HepG2 (cell line): ENCODE measurements around the gene ZKSCAN3. TPM values are rescaled to one million over a fixed set of nuclear protein-coding genes. Genes with fewer than 3 reads are reported as not detected.

ENCODE experiments used
- ATAC-seq: fragments of 200-7000 bp; cut with Tn5 transposase; 3 replicates; pipeline ENCODE4 v1.9.1; 2020; ENCODE audit warnings: mild to moderate bottlenecking, moderate library complexity
- BruUV-seq: library from RNA; stranded (reverse); fragments of 400-500 nt; replicated peaks from 2 replicates; lab custom pipeline; 2021; lab: Mats Ljungman, UMichigan
- CTCF ChIA-PET: fragments of 300-600 bp; formaldehyde crosslinking; extraction: SDS; loops from one replicate; lab custom pipeline; 2021; ENCODE audit warnings: low total read pairs, inconsistent platforms, low intra/inter-chr PET ratio; lab: Yijun Ruan, JAX
- POLR2A ChIA-PET: fragments of 350-600 bp; sonication (Branson Sonifier 250); formaldehyde crosslinking; loops from one replicate; lab custom pipeline; 2020; ENCODE audit warnings: antibody characterized with exemption, inconsistent platforms; lab: Yijun Ruan, JAX
- DNase-seq: peaks from one replicate; pipeline ENCODE4 v3.0.0-alpha.2; 2015; ENCODE audit warnings: low spot score
- FAIRE-seq: peaks from 3 replicates; lab custom pipeline; 2011; peaks lifted over from hg19 to GRCh38; lab: Jason Lieb, UNC
- H2AFZ ChIP-seq: one replicate; pipeline ENCODE4 v1.6.1; 2011; ENCODE audit warnings: low read length, inconsistent platforms
- H3K27ac ChIP-seq: fragments of 300-600 bp; 3 replicates; pipeline ENCODE4 v1.8.0; 2011; ENCODE audit warnings: mixed run types, mild to moderate bottlenecking, mixed read lengths, low read length, inconsistent platforms; ENCODE audit not compliant: insufficient read depth; ENCODE audit errors: extremely low read length
- H3K27me3 ChIP-seq, 2 experiments: fragments of 200-600 bp in 1 of 2; 2 replicates in 1 of 2; 3 replicates in 1 of 2; pipeline versions ENCODE4 v1.6.0 to v1.8.0; 2011; ENCODE audit warnings: low read length in 2 of 2, mild to moderate bottlenecking in 2 of 2, moderate library complexity in 2 of 2, inconsistent platforms in 1 of 2; ENCODE audit not compliant: insufficient read depth in 2 of 2, control insufficient read depth in 1 of 2
- H3K36me3 ChIP-seq, 2 experiments: fragments of 200-600 bp in 1 of 2; replicated peaks in 1 of 2; 2 replicates in 1 of 2; 3 replicates in 1 of 2; pipeline versions ENCODE4 v1.5.1 to v1.8.0; 2011; ENCODE audit warnings: low read length in 2 of 2, inconsistent platforms in 1 of 2; ENCODE audit not compliant: insufficient read depth in 2 of 2, control insufficient read depth in 1 of 2
- H3K4me1 ChIP-seq: 2 replicates; pipeline ENCODE4 v1.5.1; 2012; ENCODE audit warnings: low read length, inconsistent platforms; ENCODE audit not compliant: insufficient read depth
- H3K4me2 ChIP-seq: 2 replicates; pipeline ENCODE4 v1.6.0; 2011; ENCODE audit warnings: low read depth, low read length, inconsistent platforms
- H3K4me3 ChIP-seq, 3 experiments: fragments of 200-600 bp in 1 of 3; sonication (generic), shearing (Covaris generic) in 1 of 3; replicated peaks in 1 of 3; 2 replicates each; pipeline ENCODE4 v1.5.1; 2011 to 2016; ENCODE audit warnings: low read length in 3 of 3, inconsistent platforms in 2 of 3, low read depth in 2 of 3, mild to moderate bottlenecking in 2 of 3, control low read depth in 1 of 3, mixed read lengths in 1 of 3; ENCODE audit not compliant: insufficient read depth in 1 of 3
- H3K79me2 ChIP-seq: one replicate; pipeline ENCODE4 v1.6.1; 2011; ENCODE audit warnings: low read length, inconsistent platforms; ENCODE audit not compliant: insufficient read depth
- H3K9ac ChIP-seq: 2 replicates; pipeline ENCODE4 v1.6.0; 2011; ENCODE audit warnings: mild to moderate bottlenecking, low read depth, low read length, inconsistent platforms; ENCODE audit not compliant: insufficient read depth
- H3K9me3 ChIP-seq: 2 replicates; pipeline ENCODE4 v1.5.1; 2012; ENCODE audit warnings: mild to moderate bottlenecking, low read length
- H4K20me1 ChIP-seq: 2 replicates; pipeline ENCODE4 v1.6.0; 2011; ENCODE audit warnings: inconsistent platforms, mild to moderate bottlenecking, low read length, moderate library complexity; ENCODE audit not compliant: insufficient read depth
- ARHGAP35 ChIP-seq: sonication (generic); formaldehyde crosslinking; IDR thresholded peaks from 2 replicates; pipeline ENCODE4 v1.9.0; 2022; ENCODE audit warnings: mild to moderate bottlenecking, inconsistent platforms, moderate library complexity, missing genetic modification reagents, borderline replicate concordance
- CCDC6 ChIP-seq: sonication (generic); formaldehyde crosslinking; IDR thresholded peaks from 2 replicates; pipeline ENCODE4 v1.8.1; 2022; ENCODE audit warnings: mild to moderate bottlenecking, missing genetic modification reagents, moderate library complexity
- GABPB1 ChIP-seq: IDR thresholded peaks from 2 replicates; pipeline ENCODE4 v1.6.1; 2016; ENCODE audit warnings: mild to moderate bottlenecking, missing genetic modification reagents, moderate library complexity, missing compliant biosample characterization
- GLI4 ChIP-seq: sonication (generic); formaldehyde crosslinking; IDR thresholded peaks from 2 replicates; pipeline ENCODE4 v1.5.1; 2020; ENCODE audit warnings: missing genetic modification reagents, mild to moderate bottlenecking, moderate library complexity, borderline replicate concordance
- HOXA5 ChIP-seq: sonication (generic); formaldehyde crosslinking; IDR thresholded peaks from 2 replicates; pipeline ENCODE4 v1.4.0; 2020; ENCODE audit warnings: missing genetic modification reagents
- HOXA9 ChIP-seq: sonication (generic); formaldehyde crosslinking; IDR thresholded peaks from 2 replicates; pipeline ENCODE4 v1.8.1; 2022; ENCODE audit warnings: missing genetic modification reagents, mild to moderate bottlenecking, moderate library complexity, borderline replicate concordance
- KDM5A ChIP-seq: fragments of 200-600 bp; sonication (generic); IDR thresholded peaks from 2 replicates; pipeline ENCODE4 v1.7.0; 2018; ENCODE audit warnings: antibody characterized with exemption, mild to moderate bottlenecking, low read length, borderline replicate concordance
- SKIL ChIP-seq: sonication (generic); formaldehyde crosslinking; IDR thresholded peaks from 2 replicates; pipeline ENCODE4 v1.8.0; 2022; ENCODE audit warnings: missing genetic modification reagents, mild to moderate bottlenecking, moderate library complexity, borderline replicate concordance
- SMAD3 ChIP-seq: sonication (generic); formaldehyde crosslinking; IDR thresholded peaks from 2 replicates; pipeline ENCODE4 v1.4.0; 2020; ENCODE audit warnings: missing genetic modification reagents
- ZNF124 ChIP-seq: sonication (generic); formaldehyde crosslinking; IDR thresholded peaks from 2 replicates; pipeline ENCODE4 v1.4.0; 2020; ENCODE audit warnings: missing genetic modification reagents
- ZNF513 ChIP-seq: sonication (generic); formaldehyde crosslinking; conservative IDR thresholded peaks from 2 replicates; pipeline ENCODE4 v1.5.0; 2020; ENCODE audit warnings: missing genetic modification reagents
- ZSCAN30 ChIP-seq: sonication (generic); formaldehyde crosslinking; IDR thresholded peaks from 2 replicates; pipeline ENCODE4 v1.5.0; 2020; ENCODE audit warnings: mild to moderate bottlenecking, missing genetic modification reagents
- WGBS: methylation state at CpG from one replicate; pipeline ENCODE4 v1.1.6; 2017; ENCODE audit warnings: low lambda C conversion rate; 5-methylcytosine and 5-hydroxymethylcytosine counted together
- in situ Hi-C: cut with HindIII; loops from 2 replicates; pipeline ENCODE4 v1.10.0; 2017; ENCODE audit warnings: low pct_unique_long_range_greater_than_20kb; ENCODE audit not compliant: extremely low pct_ligation_motif_present
- intact Hi-C: fragments of 100-400 bp; cut with micrococcal nuclease; formaldehyde crosslinking; loops from one replicate; pipeline ENCODE4 v1.10.0; 2022; ENCODE audit not compliant: unreplicated experiment
- polyA plus RNA-seq, 8 experiments: library from polyadenylated mRNA; depleted of rRNA in 3 of 8; stranded (reverse) in 7 of 8; unstranded in 1 of 8; fragments of >200 nt; fragmentation: Illumina TruSeq in 4 of 8; extraction: Trizol in 4 of 8; gene quantifications; 2 replicates each; pipeline versions ENCODE4 v1.2.1 to v1.2.3, GENCODE V29; 2011 to 2016; ENCODE audit warnings: low read depth in 4 of 8, missing spikeins in 1 of 8, mixed read lengths in 1 of 8; ENCODE audit not compliant: insufficient read depth in 1 of 8
- total RNA-seq, 5 experiments: library from RNA; depleted of rRNA; stranded (reverse); fragments of >200 nt; fragmentation: Illumina TruSeq; extraction: Trizol; gene quantifications; 2 replicates each; pipeline ENCODE4 v1.2.3, GENCODE V29; 2016; ENCODE audit warnings: low read depth in 1 of 5
- TF ChIP-seq, protein P1 (sequence below): sonication (generic); formaldehyde crosslinking; IDR thresholded peaks from 2 replicates; pipeline ENCODE4 v1.4.0; 2020; ENCODE audit warnings: mild to moderate bottlenecking, low read depth, missing genetic modification reagents
- TF ChIP-seq, protein P2 (sequence below): IDR thresholded peaks from 2 replicates; pipeline ENCODE4 v1.6.1; 2016; ENCODE audit warnings: mild to moderate bottlenecking, missing biosample characterization, missing genetic modification reagents
- TF ChIP-seq, protein P3 (sequence below): sonication (generic); formaldehyde crosslinking; IDR thresholded peaks from 2 replicates; pipeline ENCODE4 v1.4.0; 2020; ENCODE audit warnings: missing genetic modification reagents, borderline replicate concordance

Gene ZKSCAN3
- total and polyA plus RNA-seq, 2 of the 13 experiments (the other 11 are each of a cell fraction or from before 2014, with no cell fraction given): 3.3 to 7.4 TPM

DNA sequence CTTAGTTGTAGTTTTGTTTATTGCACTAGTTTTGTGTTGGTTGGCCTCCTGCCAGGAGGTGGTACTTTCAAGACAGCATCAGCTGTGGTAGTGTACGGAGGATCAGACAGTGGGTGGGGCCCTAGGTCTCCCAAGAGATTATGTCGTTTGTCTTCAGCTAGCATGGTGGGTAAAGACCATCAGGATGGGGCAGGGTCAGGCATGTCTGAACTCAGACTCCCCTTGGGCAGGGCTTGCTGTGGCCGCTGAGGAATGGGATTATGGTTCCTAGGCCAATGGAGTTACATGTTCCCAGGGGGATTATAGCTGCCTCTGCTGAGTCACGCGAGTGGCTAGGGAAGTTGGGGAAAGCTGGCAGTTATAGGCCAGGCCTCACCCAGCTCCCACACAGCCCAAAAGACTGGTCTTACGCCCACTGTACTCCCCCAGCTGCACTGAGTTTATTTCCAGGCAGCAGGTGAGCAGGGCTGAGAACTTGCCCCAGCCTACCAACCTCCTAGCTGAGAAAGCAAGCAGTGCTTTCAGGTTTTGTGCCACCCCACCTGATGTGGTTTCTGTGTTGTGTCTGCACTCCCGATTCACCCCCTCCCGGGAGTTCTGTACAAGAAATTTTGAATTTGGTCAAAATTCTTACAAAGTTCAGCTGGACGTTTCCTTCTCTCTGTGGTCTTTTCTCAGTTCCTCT lies 38.5 kb upstream of the ZKSCAN3 start:
- ATAC-seq (no peak), DNase-seq (no peak), FAIRE-seq (no peak)
- no peak overlapping the region for H3K27ac ChIP-seq
- H3K9me3 ChIP-seq: no peaks in the 10 kb centered on the region
- peaks cover 19% of the 10 kb centered on the region for H3K4me1 ChIP-seq
- no TSS peak for BruUV-seq
- intact Hi-C loops (no loop called here), in situ Hi-C loops (no loop called here)
- no peak overlapping the region for H3K4me3 ChIP-seq
- CTCF ChIA-PET: no interaction called here
- no peak overlapping the region for H3K9ac ChIP-seq
- no peak overlapping the region for H3K4me2 ChIP-seq
- H3K36me3 ChIP-seq: no peaks in the 10 kb centered on the region
- WGBS: 86% methylated on average over 8 of the region's 9 CpGs
- H3K27me3 ChIP-seq: no peaks in the 10 kb centered on the region
- H4K20me1 ChIP-seq: no peaks in the 10 kb centered on the region
- no peak overlapping the region for H2AFZ ChIP-seq
- no peaks in the 10 kb centered on the region for H3K79me2 ChIP-seq
- POLR2A ChIA-PET: interaction anchor here (2.3 kb wide), 1 partner anchor 24 kb away, joined by 7 read pairs; no protein-coding TSS in a partner anchor
- TF ChIP-seq ZNF124 (CRISPR knock-in tag) (no peak), GABPB1 (no peak), GLI4 (no peak), SKIL (CRISPR knock-in tag) (no peak), ARHGAP35 (CRISPR knock-in tag) (no peak), ZSCAN30 (CRISPR knock-in tag) (no peak), HOXA9 (no peak), SMAD3 (CRISPR knock-in tag) (no peak), CCDC6 (no peak), HOXA5 (no peak), KDM5A (no peak), ZNF513 (CRISPR knock-in tag) (no peak)
- TF ChIP-seq, protein P1, sequence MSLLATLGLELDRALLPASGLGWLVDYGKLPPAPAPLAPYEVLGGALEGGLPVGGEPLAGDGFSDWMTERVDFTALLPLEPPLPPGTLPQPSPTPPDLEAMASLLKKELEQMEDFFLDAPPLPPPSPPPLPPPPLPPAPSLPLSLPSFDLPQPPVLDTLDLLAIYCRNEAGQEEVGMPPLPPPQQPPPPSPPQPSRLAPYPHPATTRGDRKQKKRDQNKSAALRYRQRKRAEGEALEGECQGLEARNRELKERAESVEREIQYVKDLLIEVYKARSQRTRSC (CRISPR knock-in tag): no peak
- TF ChIP-seq, protein P2, sequence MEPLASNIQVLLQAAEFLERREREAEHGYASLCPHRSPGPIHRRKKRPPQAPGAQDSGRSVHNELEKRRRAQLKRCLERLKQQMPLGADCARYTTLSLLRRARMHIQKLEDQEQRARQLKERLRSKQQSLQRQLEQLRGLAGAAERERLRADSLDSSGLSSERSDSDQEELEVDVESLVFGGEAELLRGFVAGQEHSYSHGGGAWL (CRISPR knock-in tag): no peak
- TF ChIP-seq, protein P3, sequence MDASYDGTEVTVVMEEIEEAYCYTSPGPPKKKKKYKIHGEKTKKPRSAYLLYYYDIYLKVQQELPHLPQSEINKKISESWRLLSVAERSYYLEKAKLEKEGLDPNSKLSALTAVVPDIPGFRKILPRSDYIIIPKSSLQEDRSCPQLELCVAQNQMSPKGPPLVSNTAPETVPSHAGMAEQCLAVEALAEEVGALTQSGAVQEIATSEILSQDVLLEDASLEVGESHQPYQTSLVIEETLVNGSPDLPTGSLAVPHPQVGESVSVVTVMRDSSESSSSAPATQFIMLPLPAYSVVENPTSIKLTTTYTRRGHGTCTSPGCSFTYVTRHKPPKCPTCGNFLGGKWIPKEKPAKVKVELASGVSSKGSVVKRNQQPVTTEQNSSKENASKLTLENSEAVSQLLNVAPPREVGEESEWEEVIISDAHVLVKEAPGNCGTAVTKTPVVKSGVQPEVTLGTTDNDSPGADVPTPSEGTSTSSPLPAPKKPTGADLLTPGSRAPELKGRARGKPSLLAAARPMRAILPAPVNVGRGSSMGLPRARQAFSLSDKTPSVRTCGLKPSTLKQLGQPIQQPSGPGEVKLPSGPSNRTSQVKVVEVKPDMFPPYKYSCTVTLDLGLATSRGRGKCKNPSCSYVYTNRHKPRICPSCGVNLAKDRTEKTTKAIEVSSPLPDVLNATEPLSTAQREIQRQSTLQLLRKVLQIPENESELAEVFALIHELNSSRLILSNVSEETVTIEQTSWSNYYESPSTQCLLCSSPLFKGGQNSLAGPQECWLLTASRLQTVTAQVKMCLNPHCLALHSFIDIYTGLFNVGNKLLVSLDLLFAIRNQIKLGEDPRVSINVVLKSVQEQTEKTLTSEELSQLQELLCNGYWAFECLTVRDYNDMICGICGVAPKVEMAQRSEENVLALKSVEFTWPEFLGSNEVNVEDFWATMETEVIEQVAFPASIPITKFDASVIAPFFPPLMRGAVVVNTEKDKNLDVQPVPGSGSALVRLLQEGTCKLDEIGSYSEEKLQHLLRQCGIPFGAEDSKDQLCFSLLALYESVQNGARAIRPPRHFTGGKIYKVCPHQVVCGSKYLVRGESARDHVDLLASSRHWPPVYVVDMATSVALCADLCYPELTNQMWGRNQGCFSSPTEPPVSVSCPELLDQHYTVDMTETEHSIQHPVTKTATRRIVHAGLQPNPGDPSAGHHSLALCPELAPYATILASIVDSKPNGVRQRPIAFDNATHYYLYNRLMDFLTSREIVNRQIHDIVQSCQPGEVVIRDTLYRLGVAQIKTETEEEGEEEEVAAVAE: no peak
